Spleen (tissue), 11 donors: ENCODE data around the gene ZNF362. TPM values are rescaled to one million over a fixed set of nuclear protein-coding genes. Genes with fewer than 3 reads are reported as not detected.

Source experiments
- DNase-seq: peaks from one replicate; pipeline ENCODE4 v3.0.0-alpha.2; 2020
- H3K27ac ChIP-seq, 8 donors: fragments of 200-600 bp; sonication (generic) in 7 of 8; 1 replicate in 4 of 8; 2 replicates in 4 of 8; pipeline versions ENCODE4 v1.5.0 to v1.8.0; 2016 to 2021; ENCODE audit warnings: inconsistent platforms in 4 of 8, mild to moderate bottlenecking in 4 of 8, moderate library complexity in 1 of 8
- H3K27me3 ChIP-seq, 7 donors: fragments of 200-600 bp; sonication (generic) in 6 of 7; replicated peaks in 1 of 7; 1 replicate in 4 of 7; 2 replicates in 3 of 7; pipeline versions ENCODE4 v1.5.0 to v1.8.0; 2016 to 2021; ENCODE audit warnings: inconsistent platforms in 3 of 7, mild to moderate bottlenecking in 1 of 7
- H3K36me3 ChIP-seq, 6 donors: fragments of 200-600 bp; sonication (generic) in 5 of 6; 1 replicate in 4 of 6; 2 replicates in 2 of 6; pipeline versions ENCODE4 v1.5.0 to v1.8.0; 2016 to 2021; ENCODE audit warnings: inconsistent platforms in 2 of 6
- H3K4me1 ChIP-seq, 6 donors: fragments of 200-600 bp; sonication (generic) in 5 of 6; 1 replicate in 3 of 6; 2 replicates in 3 of 6; pipeline versions ENCODE4 v1.5.0 to v1.8.0; 2016 to 2021; ENCODE audit warnings: inconsistent platforms in 3 of 6
- H3K4me3 ChIP-seq, 8 donors: fragments of 200-600 bp; sonication (generic) in 7 of 8; 1 replicate in 4 of 8; 2 replicates in 4 of 8; pipeline versions ENCODE4 v1.5.0 to v1.8.0; 2016 to 2021; ENCODE audit warnings: inconsistent platforms in 4 of 8, mild to moderate bottlenecking in 4 of 8, moderate library complexity in 2 of 8
- H3K9me3 ChIP-seq, 8 donors: fragments of 200-600 bp; sonication (generic) in 7 of 8; 1 replicate in 4 of 8; 2 replicates in 4 of 8; pipeline versions ENCODE4 v1.5.0 to v1.8.0; 2016 to 2021; ENCODE audit warnings: inconsistent platforms in 4 of 8
- CTCF ChIP-seq, 11 experiments: fragments of 200-600 bp in 7 of 11; fragments of 450-650 bp in 4 of 11; sonication (generic) in 4 of 11; IDR thresholded peaks in 8 of 11; conservative IDR thresholded peaks in 3 of 11; 1 replicate in 7 of 11; 2 replicates in 4 of 11; pipeline versions ENCODE4 v1.4.0 to v1.8.0; 2016 to 2021; ENCODE audit warnings: antibody characterized with exemption in 11 of 11, inconsistent platforms in 4 of 11, mild to moderate bottlenecking in 1 of 11
- POLR2A ChIP-seq, 3 donors: fragments of 450-650 bp; IDR thresholded peaks; one replicate each; pipeline ENCODE4 v1.5.1; 2017; ENCODE audit warnings: antibody characterized with exemption in 3 of 3, mild to moderate bottlenecking in 1 of 3
- POLR2AphosphoS5 ChIP-seq, 3 donors: sonication (generic); formaldehyde crosslinking; IDR thresholded peaks; one replicate each; pipeline ENCODE4 v1.5.1; 2017; ENCODE audit warnings: antibody characterized with exemption in 3 of 3
- WGBS, 5 donors: extraction: QIAGEN DNeasy Blood & Tissue Kit in 3 of 5; methylation state at CpG; one replicate each; pipeline versions ENCODE4 v1.1.5 to v1.1.7; 2013 to 2018; 5-methylcytosine and 5-hydroxymethylcytosine counted together
- intact Hi-C: fragments of 100-400 bp; cut with DNase I; formaldehyde crosslinking; loops from one replicate; pipeline ENCODE4 v1.15.0; 2023; ENCODE audit warnings: low total_unique reads
- polyA plus RNA-seq, 3 donors: library from polyadenylated mRNA; stranded (reverse); fragments of 200-250 nt; gene quantifications; one replicate each; pipeline ENCODE4 v1.2.1, GENCODE V29; 2013
- total RNA-seq, 7 donors: library from RNA; depleted of rRNA in 3 of 7; stranded (reverse); fragments of >200 nt in 3 of 7; fragmentation: NEBNext Ultra II Directional in 4 of 7; extraction: Animal tissue kit (Norgen Biotek cat#: 25700) in 4 of 7; gene quantifications; one replicate each; pipeline versions ENCODE4 v1.1.0 to v1.2.1, GENCODE V29; 2016 to 2021
- donor health status: healthy with polysubstance abuse.
- donor health status: DM: no; HTN: no; CAD: no; lungs with moderate emphysema.
- donor health status: DM: no; HTN: no; CAD: no.
- donor health status: Bipolar disorder and iron deficiency.
- donor health status: healthy.
- donor health status: DM: no; HTN: no; CAD: no.
- donor health status: DM: yes; HTN: yes; CAD: no.

Gene ZNF362
- total and polyA plus RNA-seq, 10 donors: 8.7 to 47.0 (median 24.8) TPM

GRCh38 chr1:33334081-33334552 lies 77.8 kb downstream of the ZNF362 start:
- peak overlapping the region; percentile 9 to 99 (median 92) for H3K27ac ChIP-seq
- 53 to 72% (median 58%) methylated on average over 17 of the region's 17 CpGs for WGBS, 5 donors
- H3K4me1 ChIP-seq: peaks cover 39 to 100% (median 78%) of the 10 kb centered on the region in 6 donors
- intact Hi-C loops: no loop called here
- peak; percentile 77 for DNase-seq
- H3K4me3 ChIP-seq: peak overlapping the region in 1 of 8 donors; percentile 38
- no peaks in the 10 kb centered on the region for H3K9me3 ChIP-seq
- H3K27me3 ChIP-seq: no peaks in the 10 kb centered on the region
- TF ChIP-seq POLR2A (IDR thresholded peaks at IDR 0.05) (no peak), POLR2AphosphoS5 (IDR thresholded peaks at IDR 0.05) (peak; percentile 55 to 82 (median 70)), CTCF (IDR thresholded peaks at IDR 0.05 in 8 of 11, conservative IDR thresholded peaks at IDR 0.05 in 3 of 11) (no peak)
- H3K36me3 ChIP-seq: peaks cover 5 to 75% (median 46%) of the 10 kb centered on the region in 6 donors

GRCh38 chr1:33335020-33335419 lies 78.7 kb downstream of the ZNF362 start:
- WGBS, 5 donors: 22 to 35% (median 32%) methylated on average over 4 of the region's 4 CpGs
- no peak for TF ChIP-seq POLR2A (IDR thresholded peaks at IDR 0.05)
- peak in 1 of 3 donors; percentile 86 for TF ChIP-seq POLR2AphosphoS5 (IDR thresholded peaks at IDR 0.05)
- intact Hi-C loops: no loop called here
- no peaks in the 10 kb centered on the region for H3K27me3 ChIP-seq
- peaks cover 0 to 68% (median 38%) of the 10 kb centered on the region in 6 donors for H3K36me3 ChIP-seq
- H3K4me3 ChIP-seq: peak overlapping the region in 1 of 8 donors; percentile 38
- H3K4me1 ChIP-seq: peaks cover 46 to 100% (median 84%) of the 10 kb centered on the region in 6 donors
- DNase-seq: peak; percentile 71
- H3K9me3 ChIP-seq: no peaks in the 10 kb centered on the region
- peak overlapping the region in 7 of 8 donors; percentile 9 to 99 (median 98) for H3K27ac ChIP-seq

GRCh38 chr1:33336580-33336979 lies 80.3 kb downstream of the ZNF362 start:
- Histone ChIP-seq H3K27me3 (no peaks in the 10 kb centered on the region), H3K4me3 (no peak overlapping the region), H3K36me3 (peaks cover 0 to 68% (median 22%) of the 10 kb centered on the region in 6 donors), H3K27ac (peak overlapping the region in 6 of 8 donors; percentile 35 to 99 (median 98)), H3K4me1 (peaks cover 51 to 100% (median 95%) of the 10 kb centered on the region in 6 donors), H3K9me3 (no peaks in the 10 kb centered on the region)
- WGBS, 5 donors: 69 to 92% (median 77%) methylated on average over 9 of the region's 9 CpGs
- TF ChIP-seq CTCF (IDR thresholded peaks at IDR 0.05 in 8 of 11, conservative IDR thresholded peaks at IDR 0.05 in 3 of 11): no peak
- TF ChIP-seq POLR2AphosphoS5 (IDR thresholded peaks at IDR 0.05): peak in 1 of 3 donors; percentile 18
- no peak for TF ChIP-seq POLR2A (IDR thresholded peaks at IDR 0.05)
- intact Hi-C loops: no loop called here
- peak; percentile 9 for DNase-seq

GRCh38 chr1:33337441-33337840 lies 81.1 kb downstream of the ZNF362 start:
- intact Hi-C loops: no loop called here
- Histone ChIP-seq H3K27me3 (no peaks in the 10 kb centered on the region), H3K4me1 (peaks cover 59 to 100% (median 95%) of the 10 kb centered on the region in 6 donors), H3K9me3 (no peaks in the 10 kb centered on the region), H3K36me3 (peaks cover 0 to 68% (median 13%) of the 10 kb centered on the region in 6 donors), H3K4me3 (peak overlapping the region in 1 of 8 donors; percentile 52), H3K27ac (peak overlapping the region; percentile 29 to 99 (median 94))
- peak; percentile 8 for DNase-seq
- TF ChIP-seq CTCF (IDR thresholded peaks at IDR 0.05 in 8 of 11, conservative IDR thresholded peaks at IDR 0.05 in 3 of 11) (no peak), POLR2A (IDR thresholded peaks at IDR 0.05) (no peak), POLR2AphosphoS5 (IDR thresholded peaks at IDR 0.05) (no peak)
- WGBS, 5 donors: 77 to 96% (median 92%) methylated on average over 6 of the region's 6 CpGs
